Measurements from ENCODE around the gene CDC42. TPM values are rescaled to one million over a fixed set of nuclear protein-coding genes. Genes with fewer than 3 reads are reported as not detected.

The CDC42 gene
- total and polyA plus RNA-seq, 2 donors (not counting 1 experiment from before 2014, with no cell fraction given): 325 to 446 TPM

DNA sequence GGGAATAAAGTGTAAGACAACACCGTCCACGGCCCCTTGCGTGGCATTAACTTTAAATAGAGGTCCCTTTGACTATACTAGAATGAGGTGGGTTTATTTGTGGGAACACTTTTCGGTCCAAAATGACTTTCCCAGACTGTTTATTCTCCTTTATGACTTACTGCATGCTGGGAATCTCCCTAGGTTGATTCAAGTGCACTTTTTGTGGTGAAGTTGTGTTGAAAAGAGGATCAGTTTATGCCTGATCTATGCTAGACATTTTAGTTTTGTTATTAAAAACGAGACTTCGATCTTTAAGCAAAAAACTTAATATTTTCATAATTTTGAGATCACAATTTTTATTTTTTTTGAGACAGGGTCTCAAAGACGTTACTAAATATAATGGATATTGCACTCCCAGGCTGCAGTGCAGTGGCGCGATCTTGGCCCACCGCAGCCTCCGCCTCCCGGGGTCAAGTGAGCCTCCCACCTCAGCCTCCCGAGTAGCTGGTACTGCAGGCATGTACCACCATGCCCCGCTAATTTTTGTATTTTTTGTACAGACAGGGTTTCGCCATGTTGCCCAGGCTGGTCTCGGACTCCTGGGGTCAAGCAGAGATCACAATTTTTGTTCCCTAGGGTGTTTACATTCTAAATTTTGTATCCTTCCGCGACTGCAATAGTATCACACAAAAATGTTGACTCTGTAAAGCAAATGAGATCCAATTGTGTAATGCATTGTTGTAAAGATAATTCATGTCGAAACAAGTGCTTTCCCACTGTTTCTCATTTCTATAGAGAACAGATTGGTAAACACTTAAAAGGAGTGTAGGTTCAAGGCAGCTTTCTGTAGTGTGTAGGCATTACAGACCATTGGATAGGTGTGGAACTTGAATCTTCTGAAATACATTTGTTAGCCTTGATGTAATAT, 1.6 kb downstream of the CDC42 start:
- Histone ChIP-seq H3K36me3 (ENCODE audit: control insufficient read depth, insufficient read depth, low read length) (no peaks in the 10 kb centered on the region), H3K79me2 (ENCODE audit: control insufficient read depth, insufficient read depth, low read length) (peaks cover 59% of the 10 kb centered on the region), H3K9ac (ENCODE audit: insufficient read depth, low read length) (peak overlapping the region; percentile 81), H4K20me1 (ENCODE audit: control insufficient read depth, extremely low read depth, insufficient read depth, low read length) (peaks cover 20% of the 10 kb centered on the region), H3K4me1 (ENCODE audit: control insufficient read depth, extremely low read depth, insufficient read depth, low read length) (peaks cover 8% of the 10 kb centered on the region), H3K27me3 (ENCODE audit: control insufficient read depth, insufficient read depth, low read length) (no peaks in the 10 kb centered on the region), H3K4me3 (replicated peaks in 1 of 4; ENCODE audit: control extremely low read depth in 1 of 4, insufficient read depth in 1 of 4, low read depth in 3 of 4, low read length in 4 of 4) (peak overlapping the region; percentile 60 to 91 (median 88)), H3K27ac (ENCODE audit: insufficient read depth, low read length) (peak overlapping the region; percentile 96), H2AFZ (ENCODE audit: low read length) (no peak overlapping the region), H3K9me3 (ENCODE audit: control insufficient read depth, insufficient read depth, low read depth, low read length) (no peaks in the 10 kb centered on the region), H3K4me2 (ENCODE audit: extremely low read depth, insufficient read depth, low read length) (peak overlapping the region; percentile 92)
- TF ChIP-seq CTCF (conservative IDR thresholded peaks at IDR 0.05 in 1 of 2, IDR thresholded peaks at IDR 0.05 in 1 of 2; ENCODE audit: low read depth in 1 of 2, low read length in 2 of 2): no peak
- no peak for TF ChIP-seq EZH2 (IDR thresholded peaks at IDR 0.05; ENCODE audit: low read length, missing control alignments)
- DNase-seq (ENCODE audit: low read depth in 2 of 2): no peak

DNA sequence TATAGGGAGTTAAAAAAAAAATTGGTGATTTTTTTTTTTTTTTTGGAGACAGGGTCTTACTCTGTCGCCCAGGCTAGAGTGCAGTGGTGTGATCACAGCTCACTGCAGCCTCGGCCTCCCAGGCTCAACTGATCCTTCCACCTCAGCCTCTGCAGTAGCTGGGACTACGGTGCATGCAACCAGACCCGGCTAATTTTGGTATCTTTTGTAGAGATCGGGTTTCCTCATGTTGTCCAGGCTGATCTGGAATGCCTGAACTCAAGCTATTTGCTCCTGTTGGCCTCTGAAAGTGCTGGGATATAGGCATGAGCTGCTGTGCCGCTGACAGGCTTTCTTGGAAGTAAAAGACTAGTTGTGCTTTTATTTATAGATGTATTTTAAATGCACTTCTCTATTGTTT, 3.0 kb downstream of the CDC42 start:
- Histone ChIP-seq H3K36me3 (ENCODE audit: control insufficient read depth, insufficient read depth, low read length) (no peaks in the 10 kb centered on the region), H3K9ac (ENCODE audit: insufficient read depth, low read length) (no peak overlapping the region), H3K4me1 (ENCODE audit: control insufficient read depth, extremely low read depth, insufficient read depth, low read length) (peaks cover 8% of the 10 kb centered on the region), H3K4me3 (replicated peaks in 1 of 4; ENCODE audit: control extremely low read depth in 1 of 4, insufficient read depth in 1 of 4, low read depth in 3 of 4, low read length in 4 of 4) (peak overlapping the region in 1 of 4 experiments; percentile 18), H3K4me2 (ENCODE audit: extremely low read depth, insufficient read depth, low read length) (peak overlapping the region; percentile 11), H4K20me1 (ENCODE audit: control insufficient read depth, extremely low read depth, insufficient read depth, low read length) (peaks cover 23% of the 10 kb centered on the region), H3K9me3 (ENCODE audit: control insufficient read depth, insufficient read depth, low read depth, low read length) (no peaks in the 10 kb centered on the region), H3K27ac (ENCODE audit: insufficient read depth, low read length) (no peak overlapping the region), H2AFZ (ENCODE audit: low read length) (no peak overlapping the region), H3K27me3 (ENCODE audit: control insufficient read depth, insufficient read depth, low read length) (no peaks in the 10 kb centered on the region), H3K79me2 (ENCODE audit: control insufficient read depth, insufficient read depth, low read length) (peaks cover 73% of the 10 kb centered on the region)
- no peak for TF ChIP-seq EZH2 (IDR thresholded peaks at IDR 0.05; ENCODE audit: low read length, missing control alignments)
- no peak for DNase-seq (ENCODE audit: low read depth in 2 of 2)

- Histone ChIP-seq H3K36me3 (ENCODE audit: control insufficient read depth, insufficient read depth, low read length) (no peaks in the 10 kb centered on the region), H3K27ac (ENCODE audit: insufficient read depth, low read length) (no peak overlapping the region), H3K9ac (ENCODE audit: insufficient read depth, low read length) (no peak overlapping the region), H4K20me1 (ENCODE audit: control insufficient read depth, extremely low read depth, insufficient read depth, low read length) (peaks cover 26% of the 10 kb centered on the region), H3K4me1 (ENCODE audit: control insufficient read depth, extremely low read depth, insufficient read depth, low read length) (peaks cover 8% of the 10 kb centered on the region), H3K79me2 (ENCODE audit: control insufficient read depth, insufficient read depth, low read length) (peaks cover 78% of the 10 kb centered on the region), H3K4me3 (replicated peaks in 1 of 4; ENCODE audit: control extremely low read depth in 1 of 4, insufficient read depth in 1 of 4, low read depth in 3 of 4, low read length in 4 of 4) (no peak overlapping the region), H3K9me3 (ENCODE audit: control insufficient read depth, insufficient read depth, low read depth, low read length) (no peaks in the 10 kb centered on the region), H3K27me3 (ENCODE audit: control insufficient read depth, insufficient read depth, low read length) (no peaks in the 10 kb centered on the region), H3K4me2 (ENCODE audit: extremely low read depth, insufficient read depth, low read length) (peak overlapping the region; percentile 11), H2AFZ (ENCODE audit: low read length) (no peak overlapping the region)
- peak in 1 of 2 donors; percentile 43 for DNase-seq (ENCODE audit: low read depth in 2 of 2)
- no peak for TF ChIP-seq CTCF (conservative IDR thresholded peaks at IDR 0.05 in 1 of 2, IDR thresholded peaks at IDR 0.05 in 1 of 2; ENCODE audit: low read depth in 1 of 2, low read length in 2 of 2)
- no peak for TF ChIP-seq EZH2 (IDR thresholded peaks at IDR 0.05; ENCODE audit: low read length, missing control alignments)
These were observed 3.5 kb downstream of the CDC42 start for GRCh38 chr1:22056043-22056442.
